Colonic mucosa (tissue), 4 donors: ENCODE measurements around the gene ZNF646. TPM values are rescaled to one million over a fixed set of nuclear protein-coding genes. Genes with fewer than 3 reads are reported as not detected.

Source experiments
- DNase-seq: peaks from one replicate; pipeline ENCODE4 v3.0.0-alpha.2; 2020
- H3K27ac ChIP-seq: fragments of 200-600 bp; one replicate; pipeline ENCODE4 v1.8.0; 2021
- H3K27me3 ChIP-seq: fragments of 200-600 bp; one replicate; pipeline ENCODE4 v1.8.0; 2021
- H3K36me3 ChIP-seq: fragments of 200-600 bp; one replicate; pipeline ENCODE4 v1.8.0; 2021
- H3K4me1 ChIP-seq: fragments of 200-600 bp; one replicate; pipeline ENCODE4 v1.8.0; 2021; ENCODE audit warnings: mild to moderate bottlenecking
- H3K4me3 ChIP-seq: fragments of 200-600 bp; one replicate; pipeline ENCODE4 v1.8.0; 2021
- H3K9ac ChIP-seq, 2 donors: one replicate each; pipeline ENCODE4 v1.7.0; 2013; ENCODE audit warnings: control low read depth in 2 of 2, low read depth in 2 of 2, low read length in 2 of 2
- H3K9me3 ChIP-seq: fragments of 200-600 bp; one replicate; pipeline ENCODE4 v1.8.0; 2021
- CTCF ChIP-seq: fragments of 200-600 bp; IDR thresholded peaks from one replicate; pipeline ENCODE4 v1.8.0; 2022; ENCODE audit warnings: antibody characterized with exemption, mild to moderate bottlenecking
- intact Hi-C: fragments of 100-400 bp; cut with DNase I; formaldehyde crosslinking; loops from one replicate; pipeline ENCODE4 v1.14.1; 2022
- total RNA-seq, 2 donors: library from RNA; stranded (reverse); fragmentation: NEBNext Ultra II Directional in 1 of 2; extraction: Animal tissue kit (Norgen Biotek cat#: 25700) in 1 of 2; gene quantifications; one replicate each; pipeline ENCODE4 v1.2.1, GENCODE V29; 2021
- donor health status: healthy.
- donor health status: DM: no; HTN: no; CAD: no.
- donor health status: DM: no; HTN: no; CAD: no.

ZNF646 gene
- total RNA-seq, 2 donors from 2014 or later: 18.4 to 20.0 TPM

DNA sequence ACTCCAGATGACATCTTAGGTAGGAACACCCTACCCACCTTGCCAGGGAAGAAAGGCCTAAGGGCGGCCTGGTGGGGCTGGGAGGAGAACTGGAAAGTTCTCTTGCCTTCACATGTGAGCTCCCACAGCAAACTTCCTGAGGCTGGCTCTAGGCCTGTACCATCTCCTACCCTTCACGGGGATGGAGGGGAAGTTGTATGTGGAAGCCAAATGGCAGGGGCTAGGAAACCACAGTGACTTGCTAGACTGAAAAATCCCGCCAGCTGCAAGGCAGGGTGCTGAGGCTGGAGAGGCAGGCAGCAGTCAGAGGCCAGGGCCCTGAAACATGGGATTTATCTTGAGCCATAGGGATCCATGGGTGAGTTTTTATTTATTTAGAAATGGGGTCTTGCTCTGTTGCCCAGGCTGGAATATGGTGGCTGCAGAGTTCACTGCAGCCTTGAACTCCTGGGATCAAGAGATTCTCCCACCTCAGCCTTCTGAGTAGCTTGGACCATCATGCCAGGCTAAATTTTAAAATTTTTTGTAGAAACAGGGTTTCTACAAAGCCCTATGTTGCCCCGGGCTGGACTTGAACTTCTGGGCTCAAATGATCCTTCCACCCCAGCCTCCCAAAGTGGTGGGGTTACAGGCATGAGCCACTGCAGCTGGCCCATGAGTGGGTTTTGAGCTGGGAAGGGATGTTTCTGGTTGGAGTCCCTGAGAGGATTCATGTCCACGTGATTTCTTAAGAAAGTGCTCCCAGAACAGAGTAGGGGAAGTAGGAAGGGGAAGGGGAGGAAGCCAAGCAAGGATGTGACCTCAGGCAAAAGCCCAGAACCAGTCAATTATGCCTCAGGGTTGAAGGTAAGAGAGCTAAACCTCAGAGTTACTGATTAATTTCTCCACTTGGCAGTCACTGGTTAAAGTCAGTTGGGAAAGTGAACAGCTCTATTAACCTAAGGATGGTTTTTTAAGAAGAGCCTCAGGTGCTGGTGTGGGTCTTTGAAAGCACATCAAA, 39.2 kb downstream of the ZNF646 start:
- peak overlapping the region; percentile 5 to 55 for H3K9ac ChIP-seq
- peaks cover 8% of the 10 kb centered on the region for H3K4me1 ChIP-seq
- H3K27ac ChIP-seq: peak overlapping the region; percentile 71
- TF ChIP-seq CTCF: no peak
- no peaks in the 10 kb centered on the region for H3K27me3 ChIP-seq
- intact Hi-C loops: no loop called here
- no peak for DNase-seq
- H3K36me3 ChIP-seq: no peaks in the 10 kb centered on the region
- H3K9me3 ChIP-seq: no peaks in the 10 kb centered on the region
- H3K4me3 ChIP-seq: no peak overlapping the region

DNA sequence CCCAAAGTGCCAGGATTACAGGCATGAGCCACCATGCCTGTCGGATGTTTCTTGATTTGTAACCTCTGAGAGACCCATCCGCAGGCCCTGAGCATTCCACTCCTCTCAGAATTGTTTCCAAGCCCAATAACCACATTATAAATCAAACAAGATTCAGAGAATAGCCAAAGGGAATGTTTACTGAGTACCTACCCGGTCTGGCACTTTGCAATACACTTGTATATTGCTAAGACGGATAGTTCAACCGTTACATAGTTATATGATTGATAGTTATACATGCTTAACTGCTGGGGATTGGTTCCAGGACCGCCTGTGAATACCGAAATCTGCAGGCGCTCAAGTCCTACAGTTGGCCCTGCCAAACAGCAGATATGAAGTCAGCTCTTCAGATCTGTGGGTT, 40.2 kb downstream of the ZNF646 start:
- Histone ChIP-seq H3K9ac (peak overlapping the region in 1 of 2 donors; percentile 34), H3K27me3 (no peaks in the 10 kb centered on the region), H3K9me3 (no peaks in the 10 kb centered on the region), H3K36me3 (no peaks in the 10 kb centered on the region), H3K4me3 (no peak overlapping the region), H3K4me1 (peaks cover 3% of the 10 kb centered on the region), H3K27ac (peak overlapping the region; percentile 71)
- TF ChIP-seq CTCF: no peak
- DNase-seq: no peak
- intact Hi-C loops: no loop called here

DNA sequence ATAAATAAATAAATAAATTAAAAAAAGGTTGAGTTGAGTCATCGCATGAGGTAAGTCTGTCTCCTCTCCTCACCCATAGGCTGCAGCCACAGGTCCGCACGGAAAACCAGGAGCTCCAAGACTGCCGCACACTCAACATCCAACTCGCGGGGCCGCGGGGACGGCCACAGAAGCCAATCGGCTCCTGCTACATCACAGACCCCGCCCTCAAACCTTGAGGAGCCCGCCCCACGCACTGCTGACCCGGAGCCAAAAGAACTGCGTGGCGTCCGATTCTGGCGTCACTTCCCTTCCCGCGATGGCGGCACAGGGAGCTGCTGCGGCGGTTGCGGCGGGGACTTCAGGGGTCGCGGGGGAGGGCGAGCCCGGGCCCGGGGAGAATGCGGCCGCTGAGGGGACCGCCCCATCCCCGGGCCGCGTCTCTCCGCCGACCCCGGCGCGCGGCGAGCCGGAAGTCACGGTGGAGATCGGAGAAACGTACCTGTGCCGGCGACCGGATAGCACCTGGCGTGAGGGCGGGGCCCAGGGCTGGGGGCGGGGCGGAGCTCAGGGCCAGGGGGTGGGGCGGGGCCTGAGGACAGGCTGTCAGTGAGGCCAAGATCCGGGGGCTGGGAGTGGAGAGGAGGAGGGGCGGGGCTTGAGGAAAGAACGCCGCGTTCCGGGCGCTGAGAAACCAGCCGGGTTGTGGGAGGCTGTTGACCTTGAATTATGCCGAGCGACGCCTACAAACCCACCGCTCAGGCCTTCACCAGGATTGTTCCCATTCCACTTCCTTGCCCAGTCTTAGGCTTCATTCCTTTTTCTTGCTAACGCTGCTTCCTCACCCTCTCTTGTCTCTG, 43.4 kb downstream of the ZNF646 start, which contains the start of gene KAT8:
KAT8 (plus strand) TSS at position 281 of the 839 bp plus-strand sequence; CDS start at position 299, 18 bp downstream.
- peak within 1 kb of the TSS; percentile 87 for H3K27ac ChIP-seq
- intact Hi-C loops: no loop called here
- peaks cover 3% of the 10 kb centered on the region for H3K4me1 ChIP-seq
- peak within 1 kb of the TSS; percentile 72 to 89 for H3K9ac ChIP-seq
- TF ChIP-seq CTCF: no peak
- no peaks in the 10 kb centered on the region for H3K9me3 ChIP-seq
- peak within 1 kb of the TSS; percentile 62 for H3K4me3 ChIP-seq
- peak; percentile 99 for DNase-seq
- no peaks in the 10 kb centered on the region for H3K27me3 ChIP-seq
- H3K36me3 ChIP-seq: peaks cover 16% of the 10 kb centered on the region

- TF ChIP-seq CTCF: no peak
- H3K36me3 ChIP-seq: peaks cover 16% of the 10 kb centered on the region
- H3K4me1 ChIP-seq: peaks cover 3% of the 10 kb centered on the region
- H3K27ac ChIP-seq: peak overlapping the region; percentile 87
- no peaks in the 10 kb centered on the region for H3K27me3 ChIP-seq
- H3K9ac ChIP-seq: peak overlapping the region; percentile 72 to 89
- H3K4me3 ChIP-seq: peak overlapping the region; percentile 62
- DNase-seq: no peak
- intact Hi-C loops: no loop called here
- H3K9me3 ChIP-seq: no peaks in the 10 kb centered on the region
Measured at GRCh38 chr16:31118223-31119155, 44.3 kb downstream of the ZNF646 start.
